H1 (cell line): ENCODE measurements around the gene TNNT3. TPM values are rescaled to one million over a fixed set of nuclear protein-coding genes. Genes with fewer than 3 reads are reported as not detected.

Source experiments
- CHD1 ChIP-seq: IDR thresholded peaks from 2 replicates; pipeline ENCODE4 v1.6.1; 2012; ENCODE audit warnings: low read depth, low read length, improper control_type of control experiment
- PHF8 ChIP-seq: fragments of 200-600 bp; sonication (generic); conservative IDR thresholded peaks from 2 replicates; pipeline ENCODE4 v1.7.1; 2012; ENCODE audit warnings: low read depth, mild to moderate bottlenecking, inconsistent platforms, low read length, moderate library complexity
- SUZ12 ChIP-seq: fragments of 200-600 bp; sonication (generic); IDR thresholded peaks from 2 replicates; pipeline ENCODE4 v1.6.1; 2012; ENCODE audit warnings: mild to moderate bottlenecking, inconsistent platforms, low read length, moderate library complexity, mixed read lengths
- TEAD4 ChIP-seq: IDR thresholded peaks from 2 replicates; pipeline ENCODE4 v1.6.1; 2012; ENCODE audit warnings: low read depth, low read length, inconsistent platforms, mixed read lengths
- polyA plus RNA-seq, 7 experiments: library from polyadenylated mRNA; depleted of rRNA in 3 of 7; stranded (reverse) in 5 of 7; unstranded in 2 of 7; fragments of >200 nt in 5 of 7; fragments of 200-250 nt in 2 of 7; gene quantifications; 1 replicate in 5 of 7; 2 replicates in 1 of 7; 4 replicates in 1 of 7; pipeline versions ENCODE4 v1.2.1 to v1.2.3, GENCODE V29; 2011 to 2013; ENCODE audit warnings: missing spikeins in 2 of 7, mixed read lengths in 2 of 7
- total RNA-seq: library from RNA; stranded (reverse); fragmentation: NEBNext Ultra II Directional; extraction: Animal tissue kit (Norgen Biotek cat#: 25700); gene quantifications from 2 replicates; pipeline ENCODE4 v1.2.1, GENCODE V29; 2021

TNNT3 gene
- total and polyA plus RNA-seq, 2 of the 8 experiments (the other 6 are each of a cell fraction or from before 2014, with no cell fraction given), result not detected

- no peak for TF ChIP-seq TEAD4
- no peak for TF ChIP-seq CHD1
- no peak for TF ChIP-seq SUZ12
- no peak for TF ChIP-seq PHF8
Observed at GRCh38 chr11:1909524-1909923, 10.0 kb upstream of the TNNT3 start (continued).
